Measurements from ENCODE around the gene TNFSF12. TPM values are rescaled to one million over a fixed set of nuclear protein-coding genes. Genes with fewer than 3 reads are reported as not detected.
A peak's percentile ranks its signal among the peaks of the same experiment; 100 is the strongest.

Gene TNFSF12, protein sequence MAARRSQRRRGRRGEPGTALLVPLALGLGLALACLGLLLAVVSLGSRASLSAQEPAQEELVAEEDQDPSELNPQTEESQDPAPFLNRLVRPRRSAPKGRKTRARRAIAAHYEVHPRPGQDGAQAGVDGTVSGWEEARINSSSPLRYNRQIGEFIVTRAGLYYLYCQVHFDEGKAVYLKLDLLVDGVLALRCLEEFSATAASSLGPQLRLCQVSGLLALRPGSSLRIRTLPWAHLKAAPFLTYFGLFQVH
- total RNA-seq (2014; rRNA removed; shearing (Covaris generic); ENCODE audit: low replicate concordance): 0.24 TPM in 1 of 2 replicates, not detected in the other

DNA sequence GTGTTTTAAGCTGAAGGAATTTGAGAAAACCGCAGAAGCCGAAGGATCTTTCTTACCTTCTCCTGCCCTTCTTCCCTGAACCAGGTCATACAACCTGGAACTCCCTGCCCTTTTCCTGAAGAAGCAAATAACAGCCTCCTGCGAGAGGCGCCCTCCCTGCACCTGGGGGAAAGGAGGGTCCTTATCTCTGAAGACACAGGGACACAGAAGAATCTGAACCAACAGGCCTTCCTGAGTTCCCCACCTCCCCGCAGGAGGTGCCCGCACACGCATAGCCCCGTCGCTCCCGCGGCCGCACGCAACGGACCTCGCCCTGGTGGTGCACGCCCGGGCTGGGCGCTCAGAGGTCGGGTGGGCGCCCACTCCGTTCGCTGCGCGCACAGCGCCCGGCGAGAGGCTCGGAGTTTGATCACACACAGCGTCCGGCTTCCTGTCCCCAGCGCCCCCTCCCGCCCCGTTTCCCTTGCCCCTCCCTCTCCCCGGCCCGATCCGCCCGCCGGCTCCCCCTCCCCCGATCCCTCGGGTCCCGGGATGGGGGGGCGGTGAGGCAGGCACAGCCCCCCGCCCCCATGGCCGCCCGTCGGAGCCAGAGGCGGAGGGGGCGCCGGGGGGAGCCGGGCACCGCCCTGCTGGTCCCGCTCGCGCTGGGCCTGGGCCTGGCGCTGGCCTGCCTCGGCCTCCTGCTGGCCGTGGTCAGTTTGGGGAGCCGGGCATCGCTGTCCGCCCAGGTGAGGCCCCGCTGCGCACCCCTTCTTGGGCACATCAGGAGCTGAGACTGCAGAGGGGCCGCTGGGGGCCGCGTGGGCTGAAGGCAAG, at the start of gene TNFSF12:
TSS of gene TNFSF12 (plus strand) at position 474 of the 816 bp plus-strand sequence. CDS start at position 570, 96 bp downstream.
- no peak for DNase-seq (ENCODE audit: low read depth)
- in situ Hi-C loops (cut with HindIII; ENCODE audit: low pct_unique_long_range_greater_than_20kb, low sequenced_read_pairs): no loop called here

GRCh38 chr17:7499161-7499560, 49.7 kb upstream of the TNFSF12 start:
- DNase-seq (ENCODE audit: low read depth): no peak
- in situ Hi-C loops (cut with HindIII; ENCODE audit: low pct_unique_long_range_greater_than_20kb, low sequenced_read_pairs): no loop called here

DNA sequence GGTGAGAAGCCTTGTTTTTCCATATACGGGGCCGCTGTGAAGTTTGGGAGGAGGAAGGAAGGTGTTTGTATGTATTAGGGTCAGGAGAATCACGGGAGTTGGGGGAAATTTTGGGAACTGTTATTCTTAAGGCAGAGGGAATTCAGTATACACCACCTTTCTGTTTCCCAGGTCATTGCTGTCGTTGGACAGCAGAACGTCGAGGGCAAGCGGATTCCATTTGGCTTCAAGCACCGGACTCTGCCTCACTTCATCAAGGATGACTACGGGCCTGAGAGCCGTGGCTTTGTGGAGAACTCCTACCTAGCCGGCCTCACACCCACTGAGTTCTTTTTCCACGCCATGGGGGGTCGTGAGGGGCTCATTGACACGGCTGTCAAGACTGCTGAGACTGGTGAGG, 47.1 kb upstream of the TNFSF12 start:
- in situ Hi-C loops (cut with HindIII; ENCODE audit: low pct_unique_long_range_greater_than_20kb, low sequenced_read_pairs): no loop called here
- no peak for DNase-seq (ENCODE audit: low read depth)

- DNase-seq (ENCODE audit: low read depth): no peak
- in situ Hi-C loops (cut with HindIII; ENCODE audit: low pct_unique_long_range_greater_than_20kb, low sequenced_read_pairs): no loop called here
Measured at GRCh38 chr17:7502171-7502847, 46.5 kb upstream of the TNFSF12 start.

DNA sequence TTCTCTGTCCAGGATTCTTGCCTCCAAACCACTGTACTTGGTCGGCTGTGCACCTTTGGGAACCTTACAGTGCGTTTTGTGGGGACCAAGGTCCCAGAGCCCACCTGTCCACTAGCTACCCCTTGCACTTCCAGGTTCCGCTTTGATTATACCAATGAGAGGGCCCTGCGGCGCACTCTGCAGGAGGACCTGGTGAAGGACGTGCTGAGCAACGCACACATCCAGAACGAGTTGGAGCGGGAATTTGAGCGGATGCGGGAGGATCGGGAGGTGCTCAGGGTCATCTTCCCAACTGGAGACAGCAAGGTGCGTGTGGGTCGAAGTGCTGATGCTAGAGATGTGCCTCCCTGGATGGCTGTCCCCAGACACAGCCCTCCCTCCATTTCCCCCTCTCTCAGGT, 45.9 kb upstream of the TNFSF12 start:
- in situ Hi-C loops (cut with HindIII; ENCODE audit: low pct_unique_long_range_greater_than_20kb, low sequenced_read_pairs): no loop called here
- DNase-seq (ENCODE audit: low read depth): no peak

DNA sequence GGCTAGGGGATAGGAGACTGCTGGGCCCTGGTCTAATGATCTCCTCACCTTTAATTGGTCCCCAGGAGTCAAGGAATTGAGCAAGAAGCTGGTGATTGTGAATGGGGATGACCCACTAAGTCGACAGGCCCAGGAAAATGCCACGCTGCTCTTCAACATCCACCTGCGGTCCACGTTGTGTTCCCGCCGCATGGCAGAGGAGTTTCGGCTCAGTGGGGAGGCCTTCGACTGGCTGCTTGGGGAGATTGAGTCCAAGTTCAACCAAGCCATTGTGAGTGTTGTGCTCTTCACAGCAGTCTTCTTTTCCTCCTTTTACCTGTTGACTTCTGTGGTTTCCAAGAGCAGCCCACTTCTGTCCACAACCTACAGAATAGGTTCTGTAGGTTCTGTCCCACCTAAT, 45.3 kb upstream of the TNFSF12 start:
- no peak for DNase-seq (ENCODE audit: low read depth)
- in situ Hi-C loops (cut with HindIII; ENCODE audit: low pct_unique_long_range_greater_than_20kb, low sequenced_read_pairs): no loop called here

GRCh38 chr17:7508145-7508544, 40.7 kb upstream of the TNFSF12 start:
- in situ Hi-C loops (cut with HindIII; ENCODE audit: low pct_unique_long_range_greater_than_20kb, low sequenced_read_pairs): no loop called here

DNA sequence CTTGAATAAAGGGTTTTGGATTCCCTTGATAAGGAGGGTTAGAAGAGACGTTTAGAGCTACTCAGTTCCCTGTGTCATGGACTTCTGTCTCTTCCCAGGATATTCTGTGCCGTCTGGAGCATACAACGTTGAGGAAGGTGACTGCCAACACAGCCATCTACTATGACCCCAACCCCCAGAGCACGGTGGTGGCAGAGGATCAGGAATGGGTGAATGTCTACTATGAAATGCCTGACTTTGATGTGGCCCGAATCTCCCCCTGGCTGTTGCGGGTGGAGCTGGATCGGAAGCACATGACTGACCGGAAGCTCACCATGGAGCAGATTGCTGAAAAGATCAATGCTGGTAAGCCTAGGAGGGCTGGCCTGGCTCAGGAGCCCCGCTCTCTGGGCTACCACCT, 40.0 kb upstream of the TNFSF12 start:
- in situ Hi-C loops (cut with HindIII; ENCODE audit: low pct_unique_long_range_greater_than_20kb, low sequenced_read_pairs): no loop called here
- no peak for DNase-seq (ENCODE audit: low read depth)

More at GRCh38 chr17:7508145-7508544, 40.7 kb upstream of the TNFSF12 start:
- DNase-seq (ENCODE audit: low read depth): no peak

DNA sequence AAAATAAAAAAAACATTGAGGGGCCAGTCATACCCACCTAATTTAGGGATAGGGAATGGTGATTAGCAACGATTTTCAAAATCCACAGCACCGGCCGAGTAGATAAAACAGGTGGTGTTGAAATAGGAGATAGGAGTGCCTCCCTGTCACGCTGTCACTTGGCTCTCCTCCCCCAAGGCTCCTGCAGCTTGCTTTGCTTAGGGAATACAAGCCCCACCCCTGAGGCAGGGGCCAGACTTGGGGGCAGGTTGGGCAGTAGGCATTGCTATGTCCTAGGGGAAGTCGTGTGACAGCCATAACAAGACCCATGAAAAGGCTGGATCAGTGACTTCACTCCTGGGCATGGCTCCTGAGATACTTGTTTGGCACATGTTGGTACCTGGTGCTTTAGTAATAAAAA, 38.9 kb upstream of the TNFSF12 start:
- DNase-seq (ENCODE audit: low read depth): no peak
- in situ Hi-C loops (cut with HindIII; ENCODE audit: low pct_unique_long_range_greater_than_20kb, low sequenced_read_pairs): no loop called here

GRCh38 chr17:7511108-7511507, 37.8 kb upstream of the TNFSF12 start:
- in situ Hi-C loops (cut with HindIII; ENCODE audit: low pct_unique_long_range_greater_than_20kb, low sequenced_read_pairs): no loop called here
- no peak for DNase-seq (ENCODE audit: low read depth)

DNA sequence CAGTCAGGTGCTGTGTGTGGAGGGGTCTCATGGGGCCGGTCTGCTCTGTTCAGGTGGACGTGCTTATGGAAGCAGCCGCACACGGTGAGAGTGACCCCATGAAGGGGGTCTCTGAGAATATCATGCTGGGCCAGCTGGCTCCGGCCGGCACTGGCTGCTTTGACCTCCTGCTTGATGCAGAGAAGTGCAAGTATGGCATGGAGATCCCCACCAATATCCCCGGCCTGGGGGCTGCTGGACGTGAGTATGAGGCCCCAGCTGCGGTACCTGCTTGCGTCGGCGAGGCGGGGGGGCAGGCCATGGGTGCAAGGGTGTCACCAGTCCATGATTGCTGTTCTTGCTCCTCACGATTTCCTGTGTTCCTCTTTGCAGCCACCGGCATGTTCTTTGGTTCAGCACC, 36.8 kb upstream of the TNFSF12 start:
- in situ Hi-C loops (cut with HindIII; ENCODE audit: low pct_unique_long_range_greater_than_20kb, low sequenced_read_pairs): no loop called here
- no peak for DNase-seq (ENCODE audit: low read depth)

DNA sequence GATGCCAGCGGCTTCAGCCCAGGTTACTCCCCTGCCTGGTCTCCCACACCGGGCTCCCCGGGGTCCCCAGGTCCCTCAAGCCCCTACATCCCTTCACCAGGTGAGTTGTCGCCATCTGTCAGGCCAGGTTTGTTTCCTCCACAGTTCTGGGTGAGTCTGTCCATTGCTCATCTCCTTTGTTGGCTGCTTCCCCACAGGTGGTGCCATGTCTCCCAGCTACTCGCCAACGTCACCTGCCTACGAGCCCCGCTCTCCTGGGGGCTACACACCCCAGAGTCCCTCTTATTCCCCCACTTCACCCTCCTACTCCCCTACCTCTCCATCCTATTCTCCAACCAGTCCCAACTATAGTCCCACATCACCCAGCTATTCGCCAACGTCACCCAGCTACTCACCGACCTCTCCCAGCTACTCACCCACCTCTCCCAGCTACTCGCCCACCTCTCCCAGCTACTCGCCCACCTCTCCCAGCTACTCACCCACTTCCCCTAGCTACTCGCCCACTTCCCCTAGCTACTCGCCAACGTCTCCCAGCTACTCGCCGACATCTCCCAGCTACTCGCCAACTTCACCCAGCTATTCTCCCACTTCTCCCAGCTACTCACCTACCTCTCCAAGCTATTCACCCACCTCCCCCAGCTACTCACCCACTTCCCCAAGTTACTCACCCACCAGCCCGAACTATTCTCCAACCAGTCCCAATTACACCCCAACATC, 35.9 kb upstream of the TNFSF12 start:
- in situ Hi-C loops (cut with HindIII; ENCODE audit: low pct_unique_long_range_greater_than_20kb, low sequenced_read_pairs): no loop called here
- DNase-seq (ENCODE audit: low read depth): no peak

GRCh38 chr17:7513850-7514419, 34.9 kb upstream of the TNFSF12 start:
- in situ Hi-C loops (cut with HindIII; ENCODE audit: low pct_unique_long_range_greater_than_20kb, low sequenced_read_pairs): no loop called here
- DNase-seq (ENCODE audit: low read depth): no peak

DNA sequence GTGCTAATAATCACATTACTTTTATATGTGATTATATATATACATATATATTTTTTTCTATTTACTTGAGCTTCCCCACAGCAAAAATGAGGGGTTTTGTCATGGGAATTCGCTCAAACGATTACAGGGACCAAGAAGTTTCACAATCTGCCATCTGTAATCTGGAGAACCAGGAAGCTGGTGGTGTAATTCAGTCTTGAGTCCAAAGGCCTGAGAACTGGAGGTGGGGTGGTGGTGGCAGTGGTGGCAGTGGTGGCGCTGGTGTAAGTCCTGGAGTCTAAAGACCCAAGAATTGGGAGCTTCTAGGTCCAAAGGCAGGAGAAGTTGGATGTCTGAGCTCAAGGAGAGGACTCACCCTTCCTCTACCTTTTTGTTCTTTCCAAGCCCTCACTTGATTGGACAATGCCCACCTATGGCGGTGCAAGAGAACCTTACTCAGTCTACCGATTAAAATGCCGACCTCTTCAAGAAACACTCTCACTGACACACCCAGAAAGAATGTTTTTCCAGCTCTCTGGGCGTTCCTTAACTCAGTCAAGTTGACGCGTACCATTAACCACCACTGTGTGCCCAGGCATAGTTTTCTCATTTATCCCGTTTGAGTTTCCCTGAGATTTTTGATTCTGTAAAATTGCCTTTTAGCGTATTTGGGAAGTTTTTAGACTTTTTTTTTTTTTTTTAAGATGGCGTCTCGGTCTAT, 32.8 kb upstream of the TNFSF12 start:
- DNase-seq (ENCODE audit: low read depth): no peak
- in situ Hi-C loops (cut with HindIII; ENCODE audit: low pct_unique_long_range_greater_than_20kb, low sequenced_read_pairs): no loop called here

GRCh38 chr17:7523033-7523432, 25.8 kb upstream of the TNFSF12 start:
- in situ Hi-C loops (cut with HindIII; ENCODE audit: low pct_unique_long_range_greater_than_20kb, low sequenced_read_pairs): no loop called here
- no peak for DNase-seq (ENCODE audit: low read depth)

- in situ Hi-C loops (cut with HindIII; ENCODE audit: low pct_unique_long_range_greater_than_20kb, low sequenced_read_pairs): no loop called here
- DNase-seq (ENCODE audit: low read depth): no peak
Measured at GRCh38 chr17:7528842-7529241, 20.0 kb upstream of the TNFSF12 start.

- in situ Hi-C loops (cut with HindIII; ENCODE audit: low pct_unique_long_range_greater_than_20kb, low sequenced_read_pairs): no loop called here
- peak; percentile 56 for DNase-seq (ENCODE audit: low read depth)
Measured at GRCh38 chr17:7530023-7530900, 18.6 kb upstream of the TNFSF12 start.

All from Caki2 (cell line).